Transverse colon (tissue), 4 donors: Measurements from ENCODE around the gene MAPK1IP1L. TPM values are rescaled to one million over a fixed set of nuclear protein-coding genes. Genes with fewer than 3 reads are reported as not detected.
"Not testable (repeated sequence)": the region's sequence is repeated elsewhere in the genome, so short reads cannot be mapped to it uniquely, and the experiment has no call there.

Source experiments
- DNase-seq: peaks from one replicate; pipeline ENCODE4 v3.0.0-alpha.2; 2019
- H3K27ac ChIP-seq, 4 donors: fragments of 200-600 bp; sonication (generic); 2 replicates each; pipeline ENCODE4 v1.5.1; 2016 to 2018; ENCODE audit warnings: inconsistent platforms in 4 of 4
- H3K27me3 ChIP-seq: fragments of 200-600 bp; sonication (generic); 2 replicates; pipeline ENCODE4 v1.5.1; 2017; ENCODE audit warnings: inconsistent platforms
- H3K36me3 ChIP-seq, 4 donors: fragments of 200-600 bp; sonication (generic); 2 replicates each; pipeline ENCODE4 v1.5.1; 2017 to 2019; ENCODE audit warnings: inconsistent platforms in 4 of 4
- H3K4me1 ChIP-seq, 4 donors: fragments of 200-600 bp; sonication (generic); 2 replicates each; pipeline ENCODE4 v1.5.1; 2017 to 2020; ENCODE audit warnings: inconsistent platforms in 4 of 4
- H3K4me3 ChIP-seq, 4 donors: fragments of 200-600 bp; sonication (generic); 1 replicate in 1 of 4; 2 replicates in 3 of 4; pipeline versions ENCODE4 v1.5.1 to v1.6.1; 2017 to 2019; ENCODE audit warnings: inconsistent platforms in 4 of 4
- H3K9me3 ChIP-seq, 2 donors: fragments of 200-600 bp; sonication (generic); 2 replicates each; pipeline ENCODE4 v1.5.1; 2017 to 2019; ENCODE audit warnings: inconsistent platforms in 2 of 2
- EP300 ChIP-seq: sonication (generic); formaldehyde crosslinking; IDR thresholded peaks from one replicate; pipeline ENCODE4 v1.6.1; 2017; ENCODE audit warnings: antibody characterized with exemption, low read depth
- POLR2A ChIP-seq: fragments of 450-650 bp; IDR thresholded peaks from one replicate; pipeline ENCODE4 v1.6.1; 2016; ENCODE audit warnings: antibody characterized with exemption, mild to moderate bottlenecking, moderate library complexity
- POLR2AphosphoS5 ChIP-seq, 3 donors: sonication (generic); formaldehyde crosslinking; IDR thresholded peaks; one replicate each; pipeline ENCODE4 v1.6.1; 2016; ENCODE audit warnings: antibody characterized with exemption in 3 of 3
- WGBS, 2 donors: methylation state at CpG; one replicate each; pipeline ENCODE4 v1.1.5; 2018; ENCODE audit warnings: low coverage in 1 of 2; 5-methylcytosine and 5-hydroxymethylcytosine counted together
- in situ Hi-C, 4 donors: fragments of 200-750 bp; cut with MboI; loops; one replicate each; pipeline versions ENCODE4 v1.15.0 to v1.15.1; 2017; ENCODE audit warnings: low sequenced_read_pairs in 3 of 4, low pct_ligation_motif_present in 1 of 4, low pct_unique_long_range_greater_than_20kb in 1 of 4
- intact Hi-C: fragments of 100-400 bp; cut with DNase I; formaldehyde crosslinking; loops from one replicate; pipeline ENCODE4 v1.15.1; 2023; ENCODE audit warnings: low total_unique reads
- total RNA-seq, 4 donors: library from RNA; depleted of rRNA; stranded (reverse); fragments of >200 nt; gene quantifications; one replicate each; pipeline ENCODE4 v1.1.0, GENCODE V29; 2016
- TF ChIP-seq, protein P1 (sequence below), 5 experiments: fragments of 200-600 bp in 3 of 5; fragments of 450-650 bp in 2 of 5; sonication (generic) in 3 of 5; IDR thresholded peaks; 1 replicate in 2 of 5; 2 replicates in 3 of 5; pipeline ENCODE4 v1.5.1; 2016 to 2017; ENCODE audit warnings: antibody characterized with exemption in 5 of 5, inconsistent platforms in 3 of 5, mild to moderate bottlenecking in 2 of 5, moderate library complexity in 1 of 5

Gene MAPK1IP1L
- total RNA-seq, 4 donors from 2014 or later = 50.2 to 96.9 (median 57.6) TPM

GRCh38 chr14:55028476-55028875 is 23.0 kb upstream of the MAPK1IP1L start:
- in situ Hi-C loops (no loop called here), intact Hi-C loops (no loop called here)
- Histone ChIP-seq H3K27ac (no peak overlapping the region), H3K27me3 (no peaks in the 10 kb centered on the region), H3K9me3 (no peaks in the 10 kb centered on the region), H3K36me3 (peaks cover 0 to 11% (median 1%) of the 10 kb centered on the region in 4 donors), H3K4me1 (peaks cover 15 to 32% (median 25%) of the 10 kb centered on the region in 4 donors), H3K4me3 (peak overlapping the region in 1 of 4 donors; percentile 66)
- no peak for DNase-seq
- TF ChIP-seq, protein P1, sequence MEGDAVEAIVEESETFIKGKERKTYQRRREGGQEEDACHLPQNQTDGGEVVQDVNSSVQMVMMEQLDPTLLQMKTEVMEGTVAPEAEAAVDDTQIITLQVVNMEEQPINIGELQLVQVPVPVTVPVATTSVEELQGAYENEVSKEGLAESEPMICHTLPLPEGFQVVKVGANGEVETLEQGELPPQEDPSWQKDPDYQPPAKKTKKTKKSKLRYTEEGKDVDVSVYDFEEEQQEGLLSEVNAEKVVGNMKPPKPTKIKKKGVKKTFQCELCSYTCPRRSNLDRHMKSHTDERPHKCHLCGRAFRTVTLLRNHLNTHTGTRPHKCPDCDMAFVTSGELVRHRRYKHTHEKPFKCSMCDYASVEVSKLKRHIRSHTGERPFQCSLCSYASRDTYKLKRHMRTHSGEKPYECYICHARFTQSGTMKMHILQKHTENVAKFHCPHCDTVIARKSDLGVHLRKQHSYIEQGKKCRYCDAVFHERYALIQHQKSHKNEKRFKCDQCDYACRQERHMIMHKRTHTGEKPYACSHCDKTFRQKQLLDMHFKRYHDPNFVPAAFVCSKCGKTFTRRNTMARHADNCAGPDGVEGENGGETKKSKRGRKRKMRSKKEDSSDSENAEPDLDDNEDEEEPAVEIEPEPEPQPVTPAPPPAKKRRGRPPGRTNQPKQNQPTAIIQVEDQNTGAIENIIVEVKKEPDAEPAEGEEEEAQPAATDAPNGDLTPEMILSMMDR (IDR thresholded peaks at IDR 0.05) = no peak
- TF ChIP-seq EP300 = no peak
- WGBS, 2 donors = 65 to 69% methylated on average over 4 of the region's 4 CpGs

GRCh38 chr14:55031190-55031589 is 20.3 kb upstream of the MAPK1IP1L start:
- WGBS, 2 donors = 31 to 55% methylated on average over 2 of the region's 2 CpGs
- in situ Hi-C loops = no loop called here
- no peak for DNase-seq
- Histone ChIP-seq H3K4me1 (peaks cover 10 to 25% (median 20%) of the 10 kb centered on the region in 4 donors), H3K27me3 (no peaks in the 10 kb centered on the region), H3K4me3 (no peak overlapping the region), H3K36me3 (peaks cover 0 to 26% (median 1%) of the 10 kb centered on the region in 4 donors), H3K9me3 (no peaks in the 10 kb centered on the region), H3K27ac (no peak overlapping the region)
- intact Hi-C loops = no loop called here
- TF ChIP-seq POLR2A (no peak), POLR2AphosphoS5 (IDR thresholded peaks at IDR 0.05) (no peak)
- TF ChIP-seq, protein P1 (IDR thresholded peaks at IDR 0.05) = no peak

- H3K4me1 ChIP-seq, DNase-seq, in situ Hi-C loops, H3K4me3 ChIP-seq, H3K27me3 ChIP-seq, H3K9me3 ChIP-seq, H3K27ac ChIP-seq, intact Hi-C loops: not testable (repeated sequence)
- peaks cover 0 to 33% (median 7%) of the 10 kb centered on the region in 4 donors for H3K36me3 ChIP-seq
Measured at GRCh38 chr14:55037995-55038394, 13.5 kb upstream of the MAPK1IP1L start.

DNA sequence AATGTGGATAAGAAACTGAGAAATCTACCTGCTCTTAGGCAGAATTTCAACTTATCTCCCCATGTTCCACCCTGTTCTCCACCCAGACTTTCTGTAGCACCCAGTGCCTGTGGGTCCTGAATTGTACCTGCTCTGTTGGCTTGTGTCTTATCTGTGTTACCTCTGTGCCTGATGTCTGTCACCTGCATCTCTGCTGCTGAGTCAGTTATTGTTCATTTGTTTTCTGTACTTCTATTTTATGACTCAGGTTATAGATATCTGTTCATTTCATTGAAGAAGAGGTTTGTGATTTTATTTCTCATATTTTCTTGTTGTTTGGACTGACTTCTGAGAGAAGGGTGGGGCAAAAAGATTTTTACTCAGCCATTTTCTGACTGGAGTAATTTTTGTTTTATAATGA is 12.7 kb upstream of the MAPK1IP1L start:
- H3K4me3 ChIP-seq = no peak overlapping the region
- H3K27me3 ChIP-seq = no peaks in the 10 kb centered on the region
- in situ Hi-C loops (no loop called here), intact Hi-C loops (no loop called here)
- TF ChIP-seq EP300 (no peak), POLR2A (no peak), POLR2AphosphoS5 (IDR thresholded peaks at IDR 0.05) (no peak)
- TF ChIP-seq, protein P1 (IDR thresholded peaks at IDR 0.05) = no peak
- no peaks in the 10 kb centered on the region for H3K9me3 ChIP-seq
- no peak overlapping the region for H3K27ac ChIP-seq
- H3K4me1 ChIP-seq = no peaks in the 10 kb centered on the region
- no peak for DNase-seq
- H3K36me3 ChIP-seq = peaks cover 0 to 37% (median 10%) of the 10 kb centered on the region in 4 donors

DNA sequence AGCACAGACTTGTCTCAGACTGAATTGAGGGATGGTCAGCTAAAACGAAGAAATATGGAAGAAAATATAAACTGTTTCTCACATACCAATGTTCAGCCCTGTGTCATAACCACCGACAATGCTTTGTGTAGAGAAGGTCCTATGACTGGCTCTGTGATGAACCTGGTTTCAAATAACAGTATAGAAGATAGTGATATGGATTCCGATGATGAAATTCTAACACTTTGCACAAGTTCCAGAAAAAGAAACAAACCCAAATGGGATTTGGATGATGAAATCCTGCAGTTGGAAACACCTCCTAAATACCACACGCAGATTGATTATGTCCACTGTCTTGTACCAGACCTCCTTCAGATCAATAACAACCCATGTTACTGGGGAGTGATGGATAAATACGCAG is 7.9 kb upstream of the MAPK1IP1L start:
- WGBS, 2 donors = 91 to 93% methylated on average over 3 to 5 of the region's 5 CpGs
- no peak for TF ChIP-seq EP300
- no peak for TF ChIP-seq POLR2A
- TF ChIP-seq, protein P1 (IDR thresholded peaks at IDR 0.05) = no peak
- TF ChIP-seq POLR2AphosphoS5 (IDR thresholded peaks at IDR 0.05) = no peak
- intact Hi-C loops = no loop called here
- Histone ChIP-seq H3K9me3 (no peaks in the 10 kb centered on the region), H3K4me1 (peaks cover 0 to under 1% (median 0%) of the 10 kb centered on the region in 4 donors), H3K36me3 (peaks cover 0 to 17% (median 7%) of the 10 kb centered on the region in 4 donors), H3K27me3 (no peaks in the 10 kb centered on the region), H3K4me3 (no peak overlapping the region), H3K27ac (no peak overlapping the region)
- no peak for DNase-seq
- in situ Hi-C loops = no loop called here
